Cardiac muscle cell (in vitro differentiated cells and primary cell): ENCODE results near the gene PTCD3. TPM values are rescaled to one million over a fixed set of nuclear protein-coding genes. Genes with fewer than 3 reads are reported as not detected.

ENCODE experiments used
- DNase-seq, 2 donors: peaks; one replicate each; pipeline versions ENCODE4 v3.0.0 to v3.0.0-alpha.2; 2010 to 2017; ENCODE audit warnings: low read depth in 1 of 2, low spot score in 1 of 2
- H3K27ac ChIP-seq: fragments of 200-600 bp; sonication (generic); 2 replicates; pipeline ENCODE4 v1.5.1; 2016
- H3K27me3 ChIP-seq: fragments of 200-600 bp; sonication (generic); 2 replicates; pipeline ENCODE4 v1.6.0; 2016; ENCODE audit warnings: control low read depth
- H3K36me3 ChIP-seq: fragments of 200-600 bp; sonication (generic); 2 replicates; pipeline ENCODE4 v1.5.1; 2016; ENCODE audit warnings: control low read depth
- H3K4me1 ChIP-seq: fragments of 200-600 bp; sonication (generic); 2 replicates; pipeline ENCODE4 v1.8.1; 2017; ENCODE audit warnings: low read depth, mild to moderate bottlenecking, mixed run types
- H3K4me3 ChIP-seq: fragments of 200-600 bp; sonication (generic); 2 replicates; pipeline ENCODE4 v1.5.1; 2016; ENCODE audit warnings: mild to moderate bottlenecking
- H3K9me3 ChIP-seq: fragments of 200-600 bp; sonication (generic); 2 replicates; pipeline ENCODE4 v1.5.1; 2017; ENCODE audit warnings: low read depth, mild to moderate bottlenecking, control low read depth
- CTCF ChIP-seq: IDR thresholded peaks from 2 replicates; pipeline ENCODE4 v1.5.1; 2012; ENCODE audit warnings: low read depth, mild to moderate bottlenecking, low read length
- polyA plus RNA-seq: library from polyadenylated mRNA; unstranded; fragments of >200 nt; fragmentation: Nextera tagmentation; extraction: Ambion mirVana; gene quantifications from 2 replicates; pipeline ENCODE4 v1.2.1, GENCODE V29; 2016
- total RNA-seq: library from RNA; depleted of rRNA; stranded (reverse); fragments of >200 nt; gene quantifications from 2 replicates; pipeline ENCODE4 v1.2.3, GENCODE V29; 2016

PTCD3 gene
- total and polyA plus RNA-seq, 2 experiments from 2014 or later = 112 to 180 TPM

GRCh38 chr2:86102157-86102556 is 3.9 kb upstream of the PTCD3 start:
- H3K4me3 ChIP-seq = no peak overlapping the region
- H3K27me3 ChIP-seq = no peaks in the 10 kb centered on the region
- no peaks in the 10 kb centered on the region for H3K9me3 ChIP-seq
- no peak overlapping the region for H3K27ac ChIP-seq
- DNase-seq = no peak
- no peak for TF ChIP-seq CTCF
- peaks cover 5% of the 10 kb centered on the region for H3K4me1 ChIP-seq
- H3K36me3 ChIP-seq = peaks cover 24% of the 10 kb centered on the region

GRCh38 chr2:86105252-86105968 is 625 bp upstream of the PTCD3 start, which contains the start of gene POLR1A:
POLR1A (minus strand) TSS chr2:86105886; CDS start chr2:86105776, 110 bp downstream.
- TF ChIP-seq CTCF = peak; percentile 4
- DNase-seq = peak; percentile 95 to 96
- Histone ChIP-seq H3K36me3 (peaks cover 11% of the 10 kb centered on the region), H3K27me3 (no peaks in the 10 kb centered on the region), H3K4me1 (peaks cover 10% of the 10 kb centered on the region), H3K4me3 (peak within 1 kb of the TSS; percentile 65), H3K9me3 (no peaks in the 10 kb centered on the region), H3K27ac (peak within 1 kb of the TSS; percentile 93)

- TF ChIP-seq CTCF = no peak
These were observed 996 bp downstream of the PTCD3 start for GRCh38 chr2:86107031-86107430.

GRCh38 chr2:86118130-86118529 is 12.1 kb downstream of the PTCD3 start:
- Histone ChIP-seq H3K4me3 (no peak overlapping the region), H3K4me1 (peaks cover 19% of the 10 kb centered on the region), H3K27me3 (no peaks in the 10 kb centered on the region), H3K27ac (no peak overlapping the region), H3K36me3 (peaks cover 79% of the 10 kb centered on the region), H3K9me3 (no peaks in the 10 kb centered on the region)
- DNase-seq = no peak
- TF ChIP-seq CTCF = no peak

More at GRCh38 chr2:86107031-86107430, 996 bp downstream of the PTCD3 start:
- Histone ChIP-seq H3K4me1 (peaks cover 10% of the 10 kb centered on the region), H3K4me3 (peak overlapping the region; percentile 65), H3K27me3 (no peaks in the 10 kb centered on the region), H3K27ac (no peak overlapping the region), H3K36me3 (peaks cover 14% of the 10 kb centered on the region), H3K9me3 (no peaks in the 10 kb centered on the region)
- DNase-seq = no peak

- Histone ChIP-seq H3K9me3 (no peaks in the 10 kb centered on the region), H3K4me3 (no peak overlapping the region), H3K27me3 (no peaks in the 10 kb centered on the region), H3K36me3 (peaks cover 91% of the 10 kb centered on the region), H3K4me1 (no peaks in the 10 kb centered on the region), H3K27ac (no peak overlapping the region)
- TF ChIP-seq CTCF = no peak
- DNase-seq = no peak
These were observed 17.4 kb downstream of the PTCD3 start for GRCh38 chr2:86123328-86123925.
